ENCODE data around the gene PRKG1. TPM values are rescaled to one million over a fixed set of nuclear protein-coding genes. Genes with fewer than 3 reads are reported as not detected.

The PRKG1 gene
- total and polyA plus RNA-seq, 2 of the 8 experiments (the other 6 are each of a cell fraction or from before 2014, with no cell fraction given), result 4.2 to 15.2 TPM

DNA sequence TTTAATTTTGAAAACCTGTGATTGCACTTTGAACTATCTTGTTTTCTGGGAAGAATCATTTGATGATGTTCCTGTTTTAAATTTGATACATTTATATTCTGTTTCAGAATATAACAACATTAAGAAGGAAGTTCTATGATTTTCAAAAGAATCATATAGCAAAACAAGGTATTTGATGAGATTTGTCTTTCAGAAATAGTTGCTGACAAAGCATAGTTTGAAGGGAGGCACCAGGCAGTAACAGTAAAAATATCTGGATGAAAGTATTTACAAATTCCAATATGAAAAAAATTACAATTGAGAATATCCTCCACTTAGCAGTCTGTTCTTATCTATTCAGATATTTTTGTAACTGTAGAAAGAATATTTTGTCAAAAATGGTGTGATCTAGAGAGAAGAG, 891.2 kb downstream of the PRKG1 start:
- Histone ChIP-seq H2BK120ac (replicated peaks; ENCODE audit: low read depth, low read length) (no peak overlapping the region), H2BK15ac (ENCODE audit: low read length) (no peak overlapping the region), H3K27me3 (replicated peaks in 1 of 4; ENCODE audit: control insufficient read depth in 3 of 4, extremely low read depth in 1 of 4, insufficient read depth in 3 of 4, low read length in 3 of 4) (no peaks in the 10 kb centered on the region), H3K4me1 (replicated peaks in 1 of 4; ENCODE audit: control insufficient read depth in 3 of 4, insufficient read depth in 4 of 4, low read length in 3 of 4) (peaks cover 0 to 4% (median 2%) of the 10 kb centered on the region in 4 experiments; a peak in 3 of 7 replicates), H2BK12ac (ENCODE audit: low read depth, low read length) (no peak overlapping the region), H3K9ac (replicated peaks in 1 of 4; ENCODE audit: extremely low read depth in 1 of 4, low read depth in 3 of 4, low read length in 3 of 4) (no peak overlapping the region), H2AFZ (ENCODE audit: low read length) (no peak overlapping the region), H4K5ac (ENCODE audit: insufficient read length, low read depth, low read length) (no peak overlapping the region), H3K4me3 (ENCODE audit: extremely low read depth in 1 of 4, insufficient read depth in 2 of 4, low read depth in 3 of 4, low read length in 4 of 4) (no peak overlapping the region), H2BK20ac (ENCODE audit: low read length) (no peak overlapping the region), H3K23me2 (ENCODE audit: low read depth, low read length) (no peaks in the 10 kb centered on the region), H3K36me3 (ENCODE audit: control insufficient read depth in 2 of 4, insufficient read depth in 4 of 4, low read length in 3 of 4) (no peaks in the 10 kb centered on the region), H3K56ac (replicated peaks; ENCODE audit: insufficient read length, low read depth, low read length) (no peak overlapping the region), H4K91ac (replicated peaks; ENCODE audit: insufficient read length, low read length) (no peak overlapping the region), H3K14ac (ENCODE audit: insufficient read length) (no peak overlapping the region), H3K79me2 (ENCODE audit: control insufficient read depth in 1 of 2, insufficient read depth in 2 of 2, low read length in 2 of 2) (no peaks in the 10 kb centered on the region), H3K18ac (ENCODE audit: extremely low read depth, low read length) (no peak overlapping the region), H3K4me2 (ENCODE audit: insufficient read depth in 1 of 2, low read depth in 2 of 2, low read length in 2 of 2) (no peak overlapping the region), H3K23ac (ENCODE audit: insufficient read length) (no peak overlapping the region), H3K9me3 (ENCODE audit: insufficient read depth in 2 of 2, low read depth in 1 of 2, low read length in 1 of 2) (no peaks in the 10 kb centered on the region), H3K79me1 (ENCODE audit: low read depth, low read length) (no peaks in the 10 kb centered on the region), H2BK5ac (ENCODE audit: low read depth, low read length) (no peak overlapping the region), H4K8ac (ENCODE audit: extremely low read depth, insufficient read depth, low read length) (no peak overlapping the region), H2AK5ac (ENCODE audit: low read depth, low read length) (no peak overlapping the region), H4K20me1 (replicated peaks in 1 of 2; ENCODE audit: control insufficient read depth in 1 of 2, insufficient read depth in 2 of 2, low read length in 2 of 2) (no peaks in the 10 kb centered on the region), H3K4ac (replicated peaks; ENCODE audit: insufficient read length, low read depth, low read length) (no peak overlapping the region), H3K27ac (ENCODE audit: low read depth, low read length) (no peak overlapping the region)
- TF ChIP-seq, protein P1, sequence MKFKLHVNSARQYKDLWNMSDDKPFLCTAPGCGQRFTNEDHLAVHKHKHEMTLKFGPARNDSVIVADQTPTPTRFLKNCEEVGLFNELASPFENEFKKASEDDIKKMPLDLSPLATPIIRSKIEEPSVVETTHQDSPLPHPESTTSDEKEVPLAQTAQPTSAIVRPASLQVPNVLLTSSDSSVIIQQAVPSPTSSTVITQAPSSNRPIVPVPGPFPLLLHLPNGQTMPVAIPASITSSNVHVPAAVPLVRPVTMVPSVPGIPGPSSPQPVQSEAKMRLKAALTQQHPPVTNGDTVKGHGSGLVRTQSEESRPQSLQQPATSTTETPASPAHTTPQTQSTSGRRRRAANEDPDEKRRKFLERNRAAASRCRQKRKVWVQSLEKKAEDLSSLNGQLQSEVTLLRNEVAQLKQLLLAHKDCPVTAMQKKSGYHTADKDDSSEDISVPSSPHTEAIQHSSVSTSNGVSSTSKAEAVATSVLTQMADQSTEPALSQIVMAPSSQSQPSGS (IDR thresholded peaks at IDR 0.05; ENCODE audit: low read length), result no peak
- no peak for TF ChIP-seq SP4 (IDR thresholded peaks at IDR 0.05; ENCODE audit: low read length)
- TF ChIP-seq, protein P2, sequence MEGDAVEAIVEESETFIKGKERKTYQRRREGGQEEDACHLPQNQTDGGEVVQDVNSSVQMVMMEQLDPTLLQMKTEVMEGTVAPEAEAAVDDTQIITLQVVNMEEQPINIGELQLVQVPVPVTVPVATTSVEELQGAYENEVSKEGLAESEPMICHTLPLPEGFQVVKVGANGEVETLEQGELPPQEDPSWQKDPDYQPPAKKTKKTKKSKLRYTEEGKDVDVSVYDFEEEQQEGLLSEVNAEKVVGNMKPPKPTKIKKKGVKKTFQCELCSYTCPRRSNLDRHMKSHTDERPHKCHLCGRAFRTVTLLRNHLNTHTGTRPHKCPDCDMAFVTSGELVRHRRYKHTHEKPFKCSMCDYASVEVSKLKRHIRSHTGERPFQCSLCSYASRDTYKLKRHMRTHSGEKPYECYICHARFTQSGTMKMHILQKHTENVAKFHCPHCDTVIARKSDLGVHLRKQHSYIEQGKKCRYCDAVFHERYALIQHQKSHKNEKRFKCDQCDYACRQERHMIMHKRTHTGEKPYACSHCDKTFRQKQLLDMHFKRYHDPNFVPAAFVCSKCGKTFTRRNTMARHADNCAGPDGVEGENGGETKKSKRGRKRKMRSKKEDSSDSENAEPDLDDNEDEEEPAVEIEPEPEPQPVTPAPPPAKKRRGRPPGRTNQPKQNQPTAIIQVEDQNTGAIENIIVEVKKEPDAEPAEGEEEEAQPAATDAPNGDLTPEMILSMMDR (IDR thresholded peaks at IDR 0.05; ENCODE audit: control extremely low read depth in 1 of 3, insufficient read depth in 1 of 3, low read depth in 1 of 3, low read length in 3 of 3), result no peak
- TF ChIP-seq RXRA (IDR thresholded peaks at IDR 0.05; ENCODE audit: insufficient read depth, low read depth, low read length), result no peak
- TF ChIP-seq TAF7 (optimal IDR thresholded peaks at IDR 0.05; ENCODE audit: borderline replicate concordance, low read depth, low read length), result no peak
- TF ChIP-seq, protein P3, sequence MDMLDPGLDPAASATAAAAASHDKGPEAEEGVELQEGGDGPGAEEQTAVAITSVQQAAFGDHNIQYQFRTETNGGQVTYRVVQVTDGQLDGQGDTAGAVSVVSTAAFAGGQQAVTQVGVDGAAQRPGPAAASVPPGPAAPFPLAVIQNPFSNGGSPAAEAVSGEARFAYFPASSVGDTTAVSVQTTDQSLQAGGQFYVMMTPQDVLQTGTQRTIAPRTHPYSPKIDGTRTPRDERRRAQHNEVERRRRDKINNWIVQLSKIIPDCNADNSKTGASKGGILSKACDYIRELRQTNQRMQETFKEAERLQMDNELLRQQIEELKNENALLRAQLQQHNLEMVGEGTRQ (IDR thresholded peaks at IDR 0.05; ENCODE audit: low read length), result no peak
- no peak for TF ChIP-seq CREB1 (IDR thresholded peaks at IDR 0.05)
- DNase-seq (ENCODE audit: low read depth in 1 of 2, low spot score in 2 of 2) (no peak), FAIRE-seq (no peak)
- CTCF ChIA-PET (ENCODE audit: partially characterized antibody), result no interaction called here
- POLR2A ChIA-PET (ENCODE audit: partially characterized antibody), result no interaction called here

Data from H1 (cell line).